Measurements from ENCODE around the gene APOO.

GRCh38 chrX:23832721-23833120, 75.0 kb downstream of the APOO start:
- TF ChIP-seq EZH2phosphoT487 (IDR thresholded peaks at IDR 0.05) (no peak), EZH2 (IDR thresholded peaks at IDR 0.05) (no peak)
